GM18498 (cell line): Measurements from ENCODE around the gene SQOR.

Experiments used
- ATAC-seq: cut with Tn5 transposase; IDR thresholded peaks from one replicate; pipeline ENCODE4 v1.9.1; 2021; ENCODE audit warnings: mild to moderate bottlenecking, moderate library complexity; ENCODE audit not compliant: unreplicated experiment

SQOR gene

GRCh38 chr15:45657764-45658545 lies 23.1 kb downstream of the SQOR start:
- no peak for ATAC-seq

GRCh38 chr15:45660231-45660979 lies 25.6 kb downstream of the SQOR start:
- ATAC-seq = no peak

GRCh38 chr15:45662375-45662774 lies 27.5 kb downstream of the SQOR start:
- no peak for ATAC-seq

GRCh38 chr15:45664451-45664850 lies 29.6 kb downstream of the SQOR start:
- ATAC-seq = no peak

GRCh38 chr15:45665261-45665660 lies 30.4 kb downstream of the SQOR start:
- no peak for ATAC-seq

- no peak for ATAC-seq
Observed at GRCh38 chr15:45666119-45666875, 31.5 kb downstream of the SQOR start.

GRCh38 chr15:45667002-45667401 lies 32.2 kb downstream of the SQOR start:
- no peak for ATAC-seq

- ATAC-seq = no peak
Observed at GRCh38 chr15:45668386-45668785, 33.6 kb downstream of the SQOR start.

GRCh38 chr15:45669422-45669821 lies 34.6 kb downstream of the SQOR start:
- ATAC-seq = no peak

- no peak for ATAC-seq
Observed at GRCh38 chr15:45670091-45670490, 35.3 kb downstream of the SQOR start.

GRCh38 chr15:45670511-45670910 lies 35.7 kb downstream of the SQOR start:
- ATAC-seq = no peak

GRCh38 chr15:45674677-45675076 lies 39.8 kb downstream of the SQOR start:
- no peak for ATAC-seq

GRCh38 chr15:45677797-45678196 lies 43.0 kb downstream of the SQOR start:
- ATAC-seq = no peak

GRCh38 chr15:45678459-45679178 lies 43.8 kb downstream of the SQOR start:
- no peak for ATAC-seq

GRCh38 chr15:45684533-45684932 lies 49.7 kb downstream of the SQOR start:
- ATAC-seq = no peak

- ATAC-seq = no peak
Observed at GRCh38 chr15:45689616-45690015, 54.8 kb downstream of the SQOR start.

GRCh38 chr15:45690581-45691260 lies 55.9 kb downstream of the SQOR start:
- ATAC-seq = no peak

GRCh38 chr15:45701108-45701507 lies 66.3 kb downstream of the SQOR start:
- ATAC-seq = no peak

- no peak for ATAC-seq
Observed at GRCh38 chr15:45702041-45702440, 67.2 kb downstream of the SQOR start.

- no peak for ATAC-seq
Observed at GRCh38 chr15:45703670-45704328, 69.0 kb downstream of the SQOR start.
